SK-N-SH treated with all-trans-retinoic acid at 6 μM for 48 hours (cell line): ENCODE measurements around the gene TRIM69.

Experiments
- ARNTL ChIP-seq: fragments of 450-650 bp; formaldehyde crosslinking; IDR thresholded peaks from 2 replicates; pipeline ENCODE4 v1.5.0; 2020; ENCODE audit warnings: low read depth, mild to moderate bottlenecking, moderate library complexity, borderline replicate concordance
- BACH2 ChIP-seq: fragments of 250-450 bp; sonication (Bioruptor Pico); IDR thresholded peaks from 2 replicates; pipeline ENCODE4 v1.9.0; 2021; ENCODE audit warnings: mild to moderate bottlenecking, borderline replicate concordance
- CREB5 ChIP-seq: fragments of 250-450 bp; sonication (Bioruptor Pico); IDR thresholded peaks from 2 replicates; pipeline ENCODE4 v1.5.1; 2020; ENCODE audit warnings: low read depth, mild to moderate bottlenecking, moderate library complexity
- CSRNP3 ChIP-seq: fragments of 250-450 bp; sonication (Bioruptor Pico); IDR thresholded peaks from 2 replicates; pipeline ENCODE4 v1.5.1; 2021; ENCODE audit warnings: mild to moderate bottlenecking, moderate library complexity
- GLIS3 ChIP-seq: fragments of 250-450 bp; sonication (Bioruptor Pico); IDR thresholded peaks from 2 replicates; pipeline ENCODE4 v1.5.0; 2020; ENCODE audit warnings: mild to moderate bottlenecking, moderate library complexity
- ISL1 ChIP-seq: fragments of 250-450 bp; sonication (Bioruptor Pico); IDR thresholded peaks from 2 replicates; pipeline ENCODE4 v2.1.2; 2022; ENCODE audit warnings: mild to moderate bottlenecking, moderate library complexity
- OSR1 ChIP-seq: fragments of 250-450 bp; sonication (Bioruptor Pico); IDR thresholded peaks from 2 replicates; pipeline ENCODE4 v1.8.0; 2022; ENCODE audit warnings: moderate library complexity, mild to moderate bottlenecking, inconsistent platforms
- PATZ1 ChIP-seq: fragments of 250-450 bp; sonication (Bioruptor Pico); IDR thresholded peaks from 2 replicates; pipeline ENCODE4 v1.8.0; 2020; ENCODE audit warnings: mild to moderate bottlenecking, moderate library complexity, borderline replicate concordance
- POU6F1 ChIP-seq: fragments of 250-450 bp; sonication (Bioruptor Pico); IDR thresholded peaks from 2 replicates; pipeline ENCODE4 v1.8.0; 2021; ENCODE audit warnings: low read depth, mild to moderate bottlenecking, moderate library complexity, borderline replicate concordance
- RARB ChIP-seq: fragments of 250-450 bp; sonication (Bioruptor Pico); IDR thresholded peaks from 2 replicates; pipeline ENCODE4 v1.8.0; 2021; ENCODE audit warnings: mild to moderate bottlenecking, moderate library complexity
- TSHZ2 ChIP-seq: fragments of 250-450 bp; sonication (Bioruptor Pico); IDR thresholded peaks from 2 replicates; pipeline ENCODE4 v1.5.0; 2020; ENCODE audit warnings: mild to moderate bottlenecking, moderate library complexity
- ZFP3 ChIP-seq: fragments of 250-450 bp; sonication (Bioruptor Pico); IDR thresholded peaks from 2 replicates; pipeline ENCODE4 v1.5.0; 2020; ENCODE audit warnings: mild to moderate bottlenecking, moderate library complexity
- ZFP30 ChIP-seq: fragments of 450-650 bp; formaldehyde crosslinking; IDR thresholded peaks from 2 replicates; pipeline ENCODE4 v1.5.0; 2022; ENCODE audit warnings: mild to moderate bottlenecking, moderate library complexity
- ZNF70 ChIP-seq: fragments of 450-650 bp; formaldehyde crosslinking; IDR thresholded peaks from 2 replicates; pipeline ENCODE4 v1.5.0; 2020; ENCODE audit warnings: mild to moderate bottlenecking, moderate library complexity

- TF ChIP-seq RARB (no peak), ZFP3 (CRISPR knock-in tag) (no peak), POU6F1 (CRISPR knock-in tag) (no peak), ARNTL (no peak), PATZ1 (CRISPR knock-in tag) (no peak), OSR1 (CRISPR knock-in tag) (no peak), GLIS3 (CRISPR knock-in tag) (no peak), CREB5 (CRISPR knock-in tag) (no peak), CSRNP3 (no peak), TSHZ2 (CRISPR knock-in tag) (no peak), BACH2 (no peak), ZNF70 (CRISPR knock-in tag) (no peak), ISL1 (CRISPR knock-in tag) (no peak), ZFP30 (no peak)
Observed at GRCh38 chr15:44810237-44810636, 73.9 kb downstream of the TRIM69 start.
